Gastroesophageal sphincter (tissue), 4 donors: ENCODE results near the gene PRDM2. TPM values are rescaled to one million over a fixed set of nuclear protein-coding genes. Genes with fewer than 3 reads are reported as not detected.

Experiments
- ATAC-seq: fragments of 150-250 bp; one replicate; pipeline ENCODE4 v1.9.1; 2016; ENCODE audit warnings: mild to moderate bottlenecking, moderate library complexity
- H3K27ac ChIP-seq, 4 donors: fragments of 200-600 bp; sonication (generic) in 3 of 4; 1 replicate in 3 of 4; 2 replicates in 1 of 4; pipeline ENCODE4 v1.5.1; 2016 to 2019
- H3K27me3 ChIP-seq: fragments of 200-600 bp; sonication (generic); one replicate; pipeline ENCODE4 v1.5.1; 2019
- H3K36me3 ChIP-seq, 2 donors: fragments of 200-600 bp; sonication (generic); one replicate each; pipeline ENCODE4 v1.5.1; 2019; ENCODE audit warnings: control low read depth in 1 of 2
- H3K4me1 ChIP-seq, 3 donors: fragments of 200-600 bp; sonication (generic); 1 replicate in 2 of 3; 2 replicates in 1 of 3; pipeline ENCODE4 v1.5.1; 2016 to 2019; ENCODE audit warnings: control low read depth in 2 of 3
- H3K4me3 ChIP-seq, 2 donors: fragments of 200-600 bp; sonication (generic); one replicate each; pipeline ENCODE4 v1.5.1; 2019; ENCODE audit warnings: mild to moderate bottlenecking in 1 of 2, moderate library complexity in 1 of 2
- H3K9me3 ChIP-seq, 3 donors: fragments of 200-600 bp; sonication (generic); one replicate each; pipeline ENCODE4 v1.5.1; 2017 to 2019; ENCODE audit warnings: control low read depth in 2 of 3
- EP300 ChIP-seq: sonication (generic); formaldehyde crosslinking; IDR thresholded peaks from one replicate; pipeline ENCODE4 v1.6.1; 2017; ENCODE audit warnings: antibody characterized with exemption, mild to moderate bottlenecking
- POLR2A ChIP-seq, 2 donors: fragments of 450-650 bp; IDR thresholded peaks; one replicate each; pipeline ENCODE4 v1.6.1; 2017; ENCODE audit warnings: antibody characterized with exemption in 2 of 2, mild to moderate bottlenecking in 2 of 2, moderate library complexity in 1 of 2
- POLR2AphosphoS5 ChIP-seq: sonication (generic); formaldehyde crosslinking; IDR thresholded peaks from one replicate; pipeline ENCODE4 v1.6.1; 2017; ENCODE audit warnings: antibody characterized with exemption
- WGBS, 2 donors: methylation state at CpG; one replicate each; pipeline ENCODE4 v1.1.5; 2018; ENCODE audit warnings: low coverage in 1 of 2; 5-methylcytosine and 5-hydroxymethylcytosine counted together
- total RNA-seq, 4 donors: library from RNA; depleted of rRNA; stranded (reverse); fragments of >200 nt; gene quantifications; one replicate each; pipeline ENCODE4 v1.1.0, GENCODE V29; 2016
- TF ChIP-seq, protein P1 (sequence below), 4 experiments: fragments of 200-600 bp in 2 of 4; fragments of 450-650 bp in 2 of 4; sonication (generic) in 1 of 4; IDR thresholded peaks; one replicate each; pipeline ENCODE4 v1.5.1; 2017 to 2019; ENCODE audit warnings: antibody characterized with exemption in 4 of 4, mild to moderate bottlenecking in 2 of 4, moderate library complexity in 2 of 4

The PRDM2 gene, protein sequence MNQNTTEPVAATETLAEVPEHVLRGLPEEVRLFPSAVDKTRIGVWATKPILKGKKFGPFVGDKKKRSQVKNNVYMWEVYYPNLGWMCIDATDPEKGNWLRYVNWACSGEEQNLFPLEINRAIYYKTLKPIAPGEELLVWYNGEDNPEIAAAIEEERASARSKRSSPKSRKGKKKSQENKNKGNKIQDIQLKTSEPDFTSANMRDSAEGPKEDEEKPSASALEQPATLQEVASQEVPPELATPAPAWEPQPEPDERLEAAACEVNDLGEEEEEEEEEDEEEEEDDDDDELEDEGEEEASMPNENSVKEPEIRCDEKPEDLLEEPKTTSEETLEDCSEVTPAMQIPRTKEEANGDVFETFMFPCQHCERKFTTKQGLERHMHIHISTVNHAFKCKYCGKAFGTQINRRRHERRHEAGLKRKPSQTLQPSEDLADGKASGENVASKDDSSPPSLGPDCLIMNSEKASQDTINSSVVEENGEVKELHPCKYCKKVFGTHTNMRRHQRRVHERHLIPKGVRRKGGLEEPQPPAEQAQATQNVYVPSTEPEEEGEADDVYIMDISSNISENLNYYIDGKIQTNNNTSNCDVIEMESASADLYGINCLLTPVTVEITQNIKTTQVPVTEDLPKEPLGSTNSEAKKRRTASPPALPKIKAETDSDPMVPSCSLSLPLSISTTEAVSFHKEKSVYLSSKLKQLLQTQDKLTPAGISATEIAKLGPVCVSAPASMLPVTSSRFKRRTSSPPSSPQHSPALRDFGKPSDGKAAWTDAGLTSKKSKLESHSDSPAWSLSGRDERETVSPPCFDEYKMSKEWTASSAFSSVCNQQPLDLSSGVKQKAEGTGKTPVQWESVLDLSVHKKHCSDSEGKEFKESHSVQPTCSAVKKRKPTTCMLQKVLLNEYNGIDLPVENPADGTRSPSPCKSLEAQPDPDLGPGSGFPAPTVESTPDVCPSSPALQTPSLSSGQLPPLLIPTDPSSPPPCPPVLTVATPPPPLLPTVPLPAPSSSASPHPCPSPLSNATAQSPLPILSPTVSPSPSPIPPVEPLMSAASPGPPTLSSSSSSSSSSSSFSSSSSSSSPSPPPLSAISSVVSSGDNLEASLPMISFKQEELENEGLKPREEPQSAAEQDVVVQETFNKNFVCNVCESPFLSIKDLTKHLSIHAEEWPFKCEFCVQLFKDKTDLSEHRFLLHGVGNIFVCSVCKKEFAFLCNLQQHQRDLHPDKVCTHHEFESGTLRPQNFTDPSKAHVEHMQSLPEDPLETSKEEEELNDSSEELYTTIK (N-terminal part only)
- total RNA-seq, result 10 to 100 TPM; 23.7 to 55.6 (median 43.0) TPM

DNA sequence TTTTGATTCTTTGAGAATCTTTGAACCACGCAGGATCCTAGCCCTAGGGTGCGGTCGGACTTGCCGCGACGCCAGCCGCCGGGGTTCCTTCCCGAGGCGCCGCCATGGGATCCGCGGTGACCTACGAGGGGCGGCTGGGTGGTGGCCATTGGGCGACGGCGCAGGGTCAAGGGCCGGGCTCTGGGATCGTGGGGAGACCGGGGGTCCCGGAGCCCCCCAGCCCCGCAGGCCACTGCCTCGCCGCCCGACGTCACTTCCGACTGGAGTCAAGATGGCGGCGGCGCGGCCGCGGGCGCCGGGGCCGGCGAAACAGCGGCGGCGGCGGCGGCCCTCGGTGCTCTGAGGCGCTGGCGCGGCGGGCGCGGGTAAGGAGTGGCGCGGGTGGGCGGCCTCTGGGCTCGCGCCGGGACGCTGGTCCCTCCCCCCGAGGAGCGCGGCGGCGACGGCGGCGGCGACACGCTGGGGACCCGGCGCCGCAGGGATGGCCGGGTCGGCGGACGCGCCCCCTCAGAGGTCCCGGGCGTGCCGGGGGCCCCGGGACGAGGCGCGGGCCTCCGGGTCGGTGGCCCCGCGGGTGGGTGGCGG is at the start of gene PRDM2:
Gene PRDM2 (plus strand): TSS at position 253 of the 585 bp plus-strand sequence. CDS start 15,418 bp downstream, outside the sequence.
- ATAC-seq, result peak; percentile 81
- peak in 1 of 2 donors; percentile 11 for TF ChIP-seq POLR2A (IDR thresholded peaks at IDR 0.05)
- TF ChIP-seq, protein P1, sequence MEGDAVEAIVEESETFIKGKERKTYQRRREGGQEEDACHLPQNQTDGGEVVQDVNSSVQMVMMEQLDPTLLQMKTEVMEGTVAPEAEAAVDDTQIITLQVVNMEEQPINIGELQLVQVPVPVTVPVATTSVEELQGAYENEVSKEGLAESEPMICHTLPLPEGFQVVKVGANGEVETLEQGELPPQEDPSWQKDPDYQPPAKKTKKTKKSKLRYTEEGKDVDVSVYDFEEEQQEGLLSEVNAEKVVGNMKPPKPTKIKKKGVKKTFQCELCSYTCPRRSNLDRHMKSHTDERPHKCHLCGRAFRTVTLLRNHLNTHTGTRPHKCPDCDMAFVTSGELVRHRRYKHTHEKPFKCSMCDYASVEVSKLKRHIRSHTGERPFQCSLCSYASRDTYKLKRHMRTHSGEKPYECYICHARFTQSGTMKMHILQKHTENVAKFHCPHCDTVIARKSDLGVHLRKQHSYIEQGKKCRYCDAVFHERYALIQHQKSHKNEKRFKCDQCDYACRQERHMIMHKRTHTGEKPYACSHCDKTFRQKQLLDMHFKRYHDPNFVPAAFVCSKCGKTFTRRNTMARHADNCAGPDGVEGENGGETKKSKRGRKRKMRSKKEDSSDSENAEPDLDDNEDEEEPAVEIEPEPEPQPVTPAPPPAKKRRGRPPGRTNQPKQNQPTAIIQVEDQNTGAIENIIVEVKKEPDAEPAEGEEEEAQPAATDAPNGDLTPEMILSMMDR (IDR thresholded peaks at IDR 0.05), result no peak
- peaks cover 0 to 19% (median 4%) of the 10 kb centered on the region in 3 donors for H3K4me1 ChIP-seq
- H3K9me3 ChIP-seq, result no peaks in the 10 kb centered on the region
- H3K36me3 ChIP-seq, result no peaks in the 10 kb centered on the region
- H3K27me3 ChIP-seq, result peaks cover 3% of the 10 kb centered on the region
- H3K4me3 ChIP-seq, result peak within 1 kb of the TSS; percentile 68 to 83
- H3K27ac ChIP-seq, result peak within 1 kb of the TSS; percentile 72 to 95 (median 88)
- no CpG with 5 or more reads among the region's 87 CpGs for WGBS, 2 donors

DNA sequence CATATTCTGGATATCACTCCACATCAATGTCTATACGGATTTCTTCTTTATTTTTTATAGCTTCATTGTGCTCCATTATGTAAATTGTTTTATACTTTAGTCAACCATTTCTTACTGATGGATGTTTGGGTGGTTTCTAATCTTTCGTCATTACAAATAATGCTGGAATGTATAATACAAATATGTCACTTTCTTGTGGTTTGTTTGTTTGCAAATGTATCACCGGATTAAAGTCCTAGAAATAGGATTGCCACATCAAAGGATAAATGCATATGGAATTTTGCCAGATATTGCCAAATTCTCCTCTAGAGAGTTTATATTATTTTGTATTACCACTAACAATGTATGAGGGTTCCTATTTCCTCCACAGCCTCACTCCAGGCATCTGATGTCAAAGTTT is 48.7 kb upstream of the PRDM2 start:
- no peak overlapping the region for H3K27ac ChIP-seq

DNA sequence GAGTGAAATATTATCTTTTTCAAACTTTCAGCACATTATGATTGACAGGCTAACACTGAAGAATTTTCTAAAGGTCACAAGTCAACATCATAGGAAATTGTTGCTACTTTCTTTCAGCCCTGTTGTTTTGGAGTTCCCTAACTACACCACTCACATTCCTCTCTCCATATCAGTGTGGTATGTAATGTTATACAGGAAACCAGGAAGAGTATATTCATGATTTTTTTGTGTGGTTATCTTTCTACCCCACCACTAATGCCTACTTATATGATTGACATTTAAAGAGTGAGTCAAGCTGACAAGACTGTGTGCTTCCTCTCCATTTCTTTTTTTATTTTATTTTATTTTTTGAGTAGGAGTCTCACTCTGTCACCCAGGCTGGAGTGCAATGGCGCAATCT is 47.8 kb upstream of the PRDM2 start:
- whole genome bisulfite sequencing, 2 donors, result no CpG with 5 or more reads among the region's 1 CpG
- Histone ChIP-seq H3K27me3 (no peaks in the 10 kb centered on the region), H3K36me3 (no peaks in the 10 kb centered on the region), H3K4me1 (no peaks in the 10 kb centered on the region), H3K9me3 (no peaks in the 10 kb centered on the region), H3K27ac (no peak overlapping the region), H3K4me3 (no peak overlapping the region)
- no peak for ATAC-seq
- no peak for TF ChIP-seq POLR2A (IDR thresholded peaks at IDR 0.05)
- no peak for TF ChIP-seq POLR2AphosphoS5
- no peak for TF ChIP-seq EP300
- TF ChIP-seq, protein P1 (IDR thresholded peaks at IDR 0.05), result no peak

More for the DNA sequence above, 48.7 kb upstream of the PRDM2 start:
- no peaks in the 10 kb centered on the region for H3K36me3 ChIP-seq
- WGBS, 2 donors, result 64 to 67% methylated on average over 3 of the region's 3 CpGs
- H3K4me1 ChIP-seq, result no peaks in the 10 kb centered on the region
- no peak overlapping the region for H3K4me3 ChIP-seq
- ATAC-seq, result no peak
- H3K27me3 ChIP-seq, result no peaks in the 10 kb centered on the region
- no peaks in the 10 kb centered on the region for H3K9me3 ChIP-seq
- TF ChIP-seq, protein P1 (IDR thresholded peaks at IDR 0.05), result no peak

DNA sequence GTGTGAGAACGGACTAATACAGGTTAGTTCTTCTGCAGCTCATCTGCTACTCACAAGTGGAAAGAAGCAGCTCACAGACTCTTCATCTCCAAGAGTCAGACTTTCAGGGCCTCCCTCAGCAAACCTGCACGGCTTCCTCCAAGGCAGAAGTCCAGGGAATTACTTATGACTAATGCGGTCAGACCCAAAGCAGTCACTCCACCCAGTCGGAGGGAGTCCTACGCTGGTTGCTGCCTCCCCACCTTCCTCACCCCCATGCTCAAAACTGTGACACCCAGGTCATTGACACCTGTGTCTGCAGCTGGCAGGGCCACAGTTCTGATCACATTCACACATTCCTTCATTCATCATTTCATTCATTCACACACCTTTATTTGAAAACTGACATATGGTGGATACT is 38.4 kb upstream of the PRDM2 start:
- H3K36me3 ChIP-seq, result no peaks in the 10 kb centered on the region
- H3K9me3 ChIP-seq, result no peaks in the 10 kb centered on the region
- no peak overlapping the region for H3K4me3 ChIP-seq
- H3K27me3 ChIP-seq, result no peaks in the 10 kb centered on the region
- no peak for TF ChIP-seq EP300
- no peak for TF ChIP-seq POLR2AphosphoS5
- TF ChIP-seq, protein P1 (IDR thresholded peaks at IDR 0.05), result no peak
- no peak for TF ChIP-seq POLR2A (IDR thresholded peaks at IDR 0.05)
- H3K4me1 ChIP-seq, result peaks cover 0 to 6% (median 0%) of the 10 kb centered on the region in 3 donors
- H3K27ac ChIP-seq, result peak overlapping the region in 2 of 4 donors; percentile 43 to 56
- no peak for ATAC-seq
- WGBS, 2 donors, result 24 to 83% methylated on average over 1 to 4 of the region's 5 CpGs
